ENCODE data around the gene ZNF25. TPM values are rescaled to one million over a fixed set of nuclear protein-coding genes. Genes with fewer than 3 reads are reported as not detected.
"Not testable (repeated sequence)": the region's sequence is repeated elsewhere in the genome, so short reads cannot be mapped to it uniquely, and the experiment has no call there.

Gene ZNF25
- total RNA-seq, 1 experiment from 2014 or later = 11.1 TPM

GRCh38 chr10:37947526-37947925 is 28.9 kb downstream of the ZNF25 start:
- DNase-seq (ENCODE audit: low spot score) = no peak

- no peak for DNase-seq (ENCODE audit: low spot score)
Observed at GRCh38 chr10:37937864-37938263, 38.6 kb downstream of the ZNF25 start.

- no peak for DNase-seq (ENCODE audit: low spot score)
Observed at GRCh38 chr10:37934791-37935190, 41.7 kb downstream of the ZNF25 start.

- no peak for DNase-seq (ENCODE audit: low spot score)
Observed at GRCh38 chr10:37930423-37930822, 46.0 kb downstream of the ZNF25 start.

- DNase-seq (ENCODE audit: low spot score) = not testable (repeated sequence)
Observed at GRCh38 chr10:37908165-37908564, 68.3 kb downstream of the ZNF25 start.

- DNase-seq (ENCODE audit: low spot score) = no peak
Observed at GRCh38 chr10:37906382-37906781, 70.1 kb downstream of the ZNF25 start.

Other genes with a start within 250 kb of the ZNF25 start
- gene ZNF248, start 119.0 kb downstream of the ZNF25 start, total RNA-seq (2014; rRNA removed; shearing (Covaris generic)) = 8.8 and 9.3 TPM in 2 replicates
- gene ZNF33A, start 34.0 kb upstream of the ZNF25 start, total RNA-seq (2014; rRNA removed; shearing (Covaris generic)) = 17.4 and 18.4 TPM in 2 replicates
- gene ZNF37A, start 117.7 kb upstream of the ZNF25 start, total RNA-seq (2014; rRNA removed; shearing (Covaris generic)) = 11.1 and 19.3 TPM in 2 replicates